OCI-LY7 (cell line): Measurements from ENCODE around the gene UBE2U. TPM values are rescaled to one million over a fixed set of nuclear protein-coding genes. Genes with fewer than 3 reads are reported as not detected.

Experiments
- BruUV-seq: library from RNA; stranded (reverse); fragments of 400-500 nt; replicated peaks from 2 replicates; lab custom pipeline; 2021; lab: Mats Ljungman, UMichigan
- CTCF ChIA-PET: fragments of 300-600 bp; sonication (Branson Sonifier 250); formaldehyde crosslinking; loops from one replicate; lab custom pipeline; 2022; ENCODE audit warnings: antibody characterized with exemption; ENCODE audit not compliant: unreplicated experiment; lab: Charles Lee
- POLR2A ChIA-PET: fragments of 300-600 bp; sonication (Branson Sonifier 250); formaldehyde crosslinking; loops from one replicate; lab custom pipeline; 2022; ENCODE audit warnings: antibody characterized with exemption; lab: Charles Lee
- DNase-seq: peaks from one replicate; pipeline ENCODE4 v3.0.0-alpha.2; 2015; ENCODE audit warnings: low spot score
- H2AFZ ChIP-seq: fragments of 200-600 bp; sonication (generic), shearing (Covaris generic); 2 replicates; pipeline ENCODE4 v1.6.1; 2014; ENCODE audit warnings: mild to moderate bottlenecking, antibody characterized with exemption, low read length, moderate library complexity
- H3K27ac ChIP-seq: fragments of 200-600 bp; sonication (generic); 2 replicates; pipeline ENCODE4 v1.5.1; 2014; ENCODE audit warnings: mixed run types, low read depth, mild to moderate bottlenecking, moderate library complexity, low read length, inconsistent platforms; ENCODE audit not compliant: poor library complexity, severe bottlenecking
- H3K36me3 ChIP-seq: fragments of 200-600 bp; sonication (generic); 2 replicates; pipeline ENCODE4 v1.6.1; 2014; ENCODE audit warnings: mild to moderate bottlenecking, antibody characterized with exemption, low read length, moderate library complexity, mixed read lengths; ENCODE audit not compliant: insufficient read depth
- H3K4me1 ChIP-seq: fragments of 200-600 bp; sonication (generic); 2 replicates; pipeline ENCODE4 v1.5.1; 2014; ENCODE audit warnings: mild to moderate bottlenecking, low read length; ENCODE audit not compliant: insufficient read depth, poor library complexity, severe bottlenecking
- H3K4me2 ChIP-seq: fragments of 200-600 bp; sonication (generic); 2 replicates; pipeline ENCODE4 v1.6.1; 2014; ENCODE audit warnings: mild to moderate bottlenecking, low read length
- H3K4me3 ChIP-seq: fragments of 200-600 bp; sonication (generic); 2 replicates; pipeline ENCODE4 v1.5.1; 2014; ENCODE audit warnings: mild to moderate bottlenecking, low read depth, low read length; ENCODE audit not compliant: poor library complexity, severe bottlenecking
- H3K79me2 ChIP-seq: fragments of 200-600 bp; sonication (generic); 2 replicates; pipeline ENCODE4 v1.6.1; 2016; ENCODE audit warnings: low read depth, mild to moderate bottlenecking, low read length, moderate library complexity, mixed read lengths; ENCODE audit not compliant: insufficient read depth
- H3K9me2 ChIP-seq: fragments of 200-600 bp; sonication (generic); 2 replicates; pipeline ENCODE4 v1.6.1; 2016; ENCODE audit warnings: mild to moderate bottlenecking, low read length, mixed read lengths; ENCODE audit not compliant: insufficient read depth
- H3K9me3 ChIP-seq: fragments of 200-600 bp; sonication (generic); 2 replicates; pipeline ENCODE4 v1.6.1; 2014; ENCODE audit warnings: mild to moderate bottlenecking, mixed run types, low read length, mixed read lengths
- H4K20me1 ChIP-seq: fragments of 200-600 bp; sonication (generic); 2 replicates; pipeline ENCODE4 v1.6.1; 2014; ENCODE audit warnings: mild to moderate bottlenecking, antibody characterized with exemption, low read length, moderate library complexity, mixed read lengths; ENCODE audit not compliant: insufficient read depth
- CTCF ChIP-seq: fragments of 200-600 bp; sonication (generic); conservative IDR thresholded peaks from 2 replicates; pipeline ENCODE4 v1.5.1; 2014; ENCODE audit warnings: mild to moderate bottlenecking, antibody characterized with exemption, low read length, moderate library complexity, mixed read lengths
- EZH2phosphoT487 ChIP-seq: fragments of 200-600 bp; sonication (generic); IDR thresholded peaks from 2 replicates; pipeline ENCODE4 v1.6.1; 2018; ENCODE audit warnings: low read depth, borderline replicate concordance, mild to moderate bottlenecking, mixed run types, antibody characterized with exemption, low read length, moderate library complexity, mixed read lengths
- intact Hi-C: fragments of 100-400 bp; cut with micrococcal nuclease; formaldehyde crosslinking; loops from one replicate; pipeline ENCODE4 v1.10.0; 2022; ENCODE audit not compliant: unreplicated experiment
- total RNA-seq, 2 experiments: library from RNA; depleted of rRNA in 1 of 2; stranded (reverse); fragments of >200 nt in 1 of 2; shearing (Covaris generic) in 1 of 2; gene quantifications; 2 replicates each; pipeline ENCODE4 v1.2.3, GENCODE V29; 2014 to 2022

UBE2U gene
- total RNA-seq, 2 experiments from 2014 or later, result not detected

- H3K4me1 ChIP-seq, result no peaks in the 10 kb centered on the region
- no peak overlapping the region for H3K4me2 ChIP-seq
- POLR2A ChIA-PET, result no interaction called here
- no peak overlapping the region for H2AFZ ChIP-seq
- H3K9me3 ChIP-seq, result no peaks in the 10 kb centered on the region
- H3K4me3 ChIP-seq, result no peak overlapping the region
- no peaks in the 10 kb centered on the region for H3K9me2 ChIP-seq
- no peak for TF ChIP-seq CTCF
- intact Hi-C loops, result no loop called here
- H3K36me3 ChIP-seq, result no peaks in the 10 kb centered on the region
- BruUV-seq, result no TSS peak
- no peaks in the 10 kb centered on the region for H3K79me2 ChIP-seq
- CTCF ChIA-PET, result no interaction called here
- DNase-seq, result no peak
- H4K20me1 ChIP-seq, result no peaks in the 10 kb centered on the region
- no peak overlapping the region for H3K27ac ChIP-seq
Measured at GRCh38 chr1:64234714-64235113, 31.3 kb downstream of the UBE2U start.

GRCh38 chr1:64235181-64235580, 31.8 kb downstream of the UBE2U start:
- H3K4me3 ChIP-seq, result no peak overlapping the region
- CTCF ChIA-PET, result no interaction called here

GRCh38 chr1:64235910-64236309, 32.5 kb downstream of the UBE2U start:
- H3K27ac ChIP-seq, result no peak overlapping the region
- H3K79me2 ChIP-seq, result no peaks in the 10 kb centered on the region
- H3K4me1 ChIP-seq, result no peaks in the 10 kb centered on the region
- BruUV-seq, result no TSS peak
- no peaks in the 10 kb centered on the region for H3K9me2 ChIP-seq
- no peak overlapping the region for H3K4me3 ChIP-seq
- H3K4me2 ChIP-seq, result no peak overlapping the region
- TF ChIP-seq CTCF, result no peak
- POLR2A ChIA-PET, result no interaction called here
- CTCF ChIA-PET, result no interaction called here
- no peaks in the 10 kb centered on the region for H3K9me3 ChIP-seq
- H3K36me3 ChIP-seq, result no peaks in the 10 kb centered on the region
- H2AFZ ChIP-seq, result no peak overlapping the region
- no peaks in the 10 kb centered on the region for H4K20me1 ChIP-seq
- intact Hi-C loops, result no loop called here
- no peak for DNase-seq

More at GRCh38 chr1:64235181-64235580, 31.8 kb downstream of the UBE2U start:
- H4K20me1 ChIP-seq, result no peaks in the 10 kb centered on the region
- H3K9me2 ChIP-seq, result no peaks in the 10 kb centered on the region
- no peak overlapping the region for H2AFZ ChIP-seq
- TF ChIP-seq EZH2phosphoT487, result no peak
- no peak for TF ChIP-seq CTCF
- POLR2A ChIA-PET, result no interaction called here
- H3K4me1 ChIP-seq, result no peaks in the 10 kb centered on the region
- H3K79me2 ChIP-seq, result no peaks in the 10 kb centered on the region
- H3K27ac ChIP-seq, result no peak overlapping the region
- no peak for DNase-seq
- H3K36me3 ChIP-seq, result no peaks in the 10 kb centered on the region
- intact Hi-C loops, result no loop called here
- no peak overlapping the region for H3K4me2 ChIP-seq
- H3K9me3 ChIP-seq, result no peaks in the 10 kb centered on the region
- no TSS peak for BruUV-seq
